HG02870 (cell line): ENCODE results near the gene KCNJ18.
"Not testable (repeated sequence)": the region's sequence is repeated elsewhere in the genome, so short reads cannot be mapped to it uniquely, and the experiment has no call there.

ENCODE experiments used
- ATAC-seq: cut with Tn5 transposase; IDR thresholded peaks from one replicate; pipeline ENCODE4 v1.9.1; 2021; ENCODE audit warnings: mild to moderate bottlenecking, moderate library complexity; ENCODE audit not compliant: unreplicated experiment

Gene KCNJ18

GRCh38 chr17:21720566-21720965 is 28.2 kb downstream of the KCNJ18 start:
- ATAC-seq = not testable (repeated sequence)

- not testable (repeated sequence) for ATAC-seq
These were observed 29.9 kb downstream of the KCNJ18 start for GRCh38 chr17:21722268-21722667.

DNA sequence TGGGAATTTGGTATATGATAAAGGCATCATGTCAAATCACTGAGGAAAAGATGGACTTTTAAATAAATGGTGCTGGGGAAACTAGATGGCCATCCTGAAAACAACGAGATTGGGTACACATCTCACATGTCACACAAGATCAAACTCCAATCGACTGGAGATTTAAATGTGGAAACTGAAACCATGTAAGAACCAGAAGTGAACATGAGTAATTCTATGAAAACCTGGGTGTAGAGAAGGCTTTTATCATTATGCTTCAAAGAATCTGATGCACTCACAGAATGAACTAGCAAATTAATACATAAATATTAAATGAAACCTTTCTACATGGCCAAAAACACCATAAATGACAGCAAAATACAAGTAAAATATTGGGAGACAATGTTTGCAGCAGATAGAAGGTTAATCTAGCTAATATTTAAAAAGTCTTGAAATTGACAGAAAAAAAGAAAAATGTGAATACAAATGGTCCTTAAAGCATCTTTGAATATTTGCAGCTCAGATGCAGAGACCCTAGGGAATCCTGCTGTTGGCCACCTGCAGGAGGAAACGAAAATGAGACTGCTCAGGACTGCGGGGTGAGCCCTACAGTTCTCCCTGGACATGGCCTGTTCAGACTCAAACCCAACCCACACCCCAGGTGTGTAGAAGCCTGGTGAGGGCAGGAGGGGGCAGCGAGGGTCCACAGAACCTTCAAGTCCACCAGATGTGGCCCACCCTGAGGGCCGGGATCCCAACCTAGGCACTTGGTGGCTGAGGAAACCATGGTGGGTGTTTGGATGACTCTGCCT is 32.1 kb downstream of the KCNJ18 start:
- not testable (repeated sequence) for ATAC-seq

DNA sequence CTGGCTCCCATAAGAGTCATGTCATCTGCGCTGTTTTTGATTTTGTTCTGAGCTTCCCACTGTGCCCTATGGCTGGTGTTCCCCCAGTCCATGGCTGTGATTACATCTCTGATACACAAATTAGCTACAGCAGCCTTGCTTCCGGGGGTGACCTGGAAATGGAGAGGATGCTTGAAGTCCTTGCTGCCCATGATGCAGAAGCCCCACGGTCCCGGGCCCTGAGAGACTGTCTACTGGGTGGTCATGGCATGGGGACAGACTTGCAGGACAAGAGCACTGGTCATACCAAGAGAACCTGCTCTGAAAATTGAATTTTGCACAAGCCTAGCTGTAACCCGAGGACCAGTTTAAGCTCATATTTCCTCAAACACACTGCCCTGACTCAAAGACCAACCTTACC is 38.8 kb downstream of the KCNJ18 start:
- ATAC-seq = not testable (repeated sequence)

GRCh38 chr17:21733931-21734330 is 41.6 kb downstream of the KCNJ18 start:
- ATAC-seq = not testable (repeated sequence)

GRCh38 chr17:21735814-21736213 is 43.5 kb downstream of the KCNJ18 start:
- ATAC-seq = not testable (repeated sequence)

DNA sequence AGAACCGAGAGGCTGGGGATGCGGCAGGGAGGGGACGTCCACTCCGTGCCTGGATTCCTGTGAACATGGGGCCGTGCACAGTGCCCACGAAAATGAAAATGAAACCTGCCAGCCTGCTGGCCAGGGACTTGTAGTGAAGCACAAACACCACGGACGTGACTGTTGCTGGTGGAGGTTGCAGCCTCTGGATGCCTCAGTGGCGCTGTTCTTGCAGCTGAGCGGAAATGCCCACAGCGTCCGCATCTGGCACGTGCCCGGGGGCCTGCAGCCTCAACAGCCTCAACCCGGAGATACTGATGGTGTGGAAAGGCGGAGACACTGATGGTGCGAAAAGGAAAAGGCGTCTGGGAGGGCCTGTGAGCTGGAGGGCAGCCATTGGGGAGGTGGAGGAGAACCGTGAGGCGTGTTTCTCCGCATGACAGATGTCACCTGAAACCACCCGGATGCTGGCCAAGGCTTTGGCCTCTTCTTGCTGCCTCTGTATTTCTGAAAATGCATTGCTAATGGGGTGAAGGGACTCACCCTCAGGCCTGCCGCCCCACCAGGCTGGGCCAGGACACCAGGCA is 44.8 kb downstream of the KCNJ18 start:
- not testable (repeated sequence) for ATAC-seq

GRCh38 chr17:21738241-21738640 is 45.9 kb downstream of the KCNJ18 start:
- ATAC-seq = not testable (repeated sequence)

DNA sequence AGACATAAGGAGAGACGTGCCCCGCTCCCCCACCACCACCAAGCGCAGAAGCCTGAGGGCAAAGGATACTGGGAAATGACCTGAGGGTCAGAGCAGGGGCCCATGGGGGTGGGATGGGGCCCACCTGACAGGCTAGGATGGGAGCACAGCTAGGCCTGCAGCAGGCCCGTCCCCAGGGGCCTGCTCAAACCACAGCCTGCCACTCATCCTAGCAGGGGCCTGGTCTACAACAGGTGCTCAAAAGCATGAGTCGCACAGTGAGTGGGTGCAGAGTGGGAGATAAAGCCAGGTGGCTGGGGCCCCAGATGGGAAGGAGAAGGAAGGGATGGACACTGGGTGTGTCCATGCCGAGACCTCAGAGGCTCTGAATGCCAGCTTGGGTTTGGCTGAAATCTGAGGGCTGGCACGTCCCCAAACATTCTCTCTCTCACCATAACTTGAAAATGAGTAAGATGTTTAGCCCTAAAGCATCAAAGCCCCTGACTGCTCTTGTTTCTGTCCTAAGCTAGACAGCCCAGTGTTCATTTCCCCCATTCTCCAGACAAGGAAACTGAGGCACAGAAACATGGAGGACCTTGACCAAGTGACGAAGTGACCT is 46.7 kb downstream of the KCNJ18 start:
- ATAC-seq = not testable (repeated sequence)

GRCh38 chr17:21739485-21739884 is 47.2 kb downstream of the KCNJ18 start:
- ATAC-seq = not testable (repeated sequence)

DNA sequence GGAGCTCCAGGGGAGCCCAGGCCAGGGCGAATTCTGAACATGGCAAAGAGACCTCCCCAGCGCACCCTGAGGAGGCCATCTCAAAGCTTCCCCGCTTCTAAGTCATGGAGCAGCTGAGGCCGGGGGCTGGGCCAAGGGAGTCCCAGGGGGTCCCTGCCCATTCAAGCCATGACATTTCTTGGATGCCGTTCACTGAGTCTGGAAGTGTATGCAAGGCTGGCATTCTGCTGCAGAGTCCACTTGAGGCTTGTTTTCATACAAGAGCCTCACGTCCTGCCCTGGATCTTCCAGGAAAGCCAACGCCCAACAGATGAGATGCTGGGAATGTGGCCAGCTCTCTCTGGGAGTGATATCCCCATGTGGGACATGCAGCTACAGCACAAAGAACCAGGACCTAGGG is 48.5 kb downstream of the KCNJ18 start:
- ATAC-seq = not testable (repeated sequence)

GRCh38 chr17:21741520-21741919 is 49.2 kb downstream of the KCNJ18 start:
- not testable (repeated sequence) for ATAC-seq

GRCh38 chr17:21742326-21742725 is 50.0 kb downstream of the KCNJ18 start:
- ATAC-seq = no peak

GRCh38 chr17:21744151-21744550 is 51.8 kb downstream of the KCNJ18 start:
- not testable (repeated sequence) for ATAC-seq

DNA sequence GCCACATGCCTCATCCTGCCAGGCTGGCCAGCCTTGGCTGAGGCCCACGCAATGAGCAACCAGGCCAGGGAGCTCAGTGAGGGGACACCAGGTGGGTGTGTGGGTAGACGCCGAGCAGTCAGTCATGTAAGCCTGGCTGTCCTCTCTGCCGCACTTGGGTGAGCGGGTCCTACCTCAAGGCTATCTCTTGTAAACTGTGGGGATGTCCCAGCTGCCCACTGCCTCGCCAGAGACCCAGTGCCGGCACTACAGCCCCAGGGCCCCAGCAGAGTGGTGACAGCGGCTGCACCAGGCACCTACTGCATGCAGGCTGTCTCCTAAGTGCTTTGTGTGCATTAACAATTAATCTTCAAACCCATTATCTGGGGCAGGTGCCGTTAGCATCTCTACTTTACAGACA is 52.3 kb downstream of the KCNJ18 start:
- ATAC-seq = not testable (repeated sequence)

DNA sequence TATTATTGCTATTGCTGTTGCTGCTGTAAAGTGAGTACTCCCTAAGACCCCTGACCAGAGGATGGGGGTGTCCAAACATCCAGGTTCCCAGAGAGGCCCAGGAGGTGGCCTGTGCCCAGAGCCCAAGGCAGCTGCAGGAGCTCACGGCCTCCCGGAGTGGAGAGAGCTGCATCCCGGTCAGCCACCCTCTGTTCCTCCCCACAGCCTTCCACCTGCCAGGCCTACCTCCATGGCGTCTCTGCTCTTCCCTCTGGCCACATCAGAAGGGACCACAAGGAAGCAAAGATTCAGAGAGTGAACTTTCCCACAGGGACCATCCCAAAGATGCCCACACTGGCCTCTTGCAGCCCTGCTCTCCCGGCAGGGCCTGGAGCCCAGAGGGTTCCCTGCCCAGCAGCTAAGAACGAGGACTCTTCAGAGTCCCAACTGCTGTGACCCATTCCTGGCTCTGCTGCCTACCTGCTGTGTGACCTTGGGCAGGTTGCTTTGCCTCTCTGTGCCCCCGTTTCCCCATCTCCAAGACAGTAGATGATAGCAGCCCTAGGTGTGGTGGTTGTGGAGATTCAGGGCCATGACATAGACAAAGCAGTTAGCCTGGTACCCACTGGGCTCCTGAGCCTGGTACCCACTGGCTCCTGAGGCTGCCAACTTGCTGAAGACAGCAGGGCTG is 53.2 kb downstream of the KCNJ18 start:
- ATAC-seq = not testable (repeated sequence)

DNA sequence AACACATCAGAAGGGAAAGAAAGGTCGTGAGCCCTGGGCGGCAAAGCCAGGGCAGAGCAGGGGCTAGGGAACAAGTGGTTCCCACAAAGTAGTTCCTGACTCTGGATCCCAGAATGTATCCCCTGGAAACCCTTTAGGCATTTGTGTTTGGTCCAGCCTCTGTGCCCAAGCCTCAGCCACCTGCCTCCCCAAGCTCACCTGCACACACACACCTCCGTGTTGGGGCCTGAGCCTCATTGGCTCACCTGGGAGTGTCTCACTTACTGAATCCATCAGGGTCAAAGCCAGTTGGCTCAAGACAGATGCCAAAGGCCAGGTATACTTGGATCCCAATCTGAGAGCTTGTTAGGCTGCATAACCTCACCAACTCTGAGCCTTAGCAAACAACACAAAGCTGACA is 54.1 kb downstream of the KCNJ18 start:
- not testable (repeated sequence) for ATAC-seq

- not testable (repeated sequence) for ATAC-seq
These were observed 55.0 kb downstream of the KCNJ18 start for GRCh38 chr17:21747195-21747915.

- not testable (repeated sequence) for ATAC-seq
These were observed 56.4 kb downstream of the KCNJ18 start for GRCh38 chr17:21748686-21749085.

DNA sequence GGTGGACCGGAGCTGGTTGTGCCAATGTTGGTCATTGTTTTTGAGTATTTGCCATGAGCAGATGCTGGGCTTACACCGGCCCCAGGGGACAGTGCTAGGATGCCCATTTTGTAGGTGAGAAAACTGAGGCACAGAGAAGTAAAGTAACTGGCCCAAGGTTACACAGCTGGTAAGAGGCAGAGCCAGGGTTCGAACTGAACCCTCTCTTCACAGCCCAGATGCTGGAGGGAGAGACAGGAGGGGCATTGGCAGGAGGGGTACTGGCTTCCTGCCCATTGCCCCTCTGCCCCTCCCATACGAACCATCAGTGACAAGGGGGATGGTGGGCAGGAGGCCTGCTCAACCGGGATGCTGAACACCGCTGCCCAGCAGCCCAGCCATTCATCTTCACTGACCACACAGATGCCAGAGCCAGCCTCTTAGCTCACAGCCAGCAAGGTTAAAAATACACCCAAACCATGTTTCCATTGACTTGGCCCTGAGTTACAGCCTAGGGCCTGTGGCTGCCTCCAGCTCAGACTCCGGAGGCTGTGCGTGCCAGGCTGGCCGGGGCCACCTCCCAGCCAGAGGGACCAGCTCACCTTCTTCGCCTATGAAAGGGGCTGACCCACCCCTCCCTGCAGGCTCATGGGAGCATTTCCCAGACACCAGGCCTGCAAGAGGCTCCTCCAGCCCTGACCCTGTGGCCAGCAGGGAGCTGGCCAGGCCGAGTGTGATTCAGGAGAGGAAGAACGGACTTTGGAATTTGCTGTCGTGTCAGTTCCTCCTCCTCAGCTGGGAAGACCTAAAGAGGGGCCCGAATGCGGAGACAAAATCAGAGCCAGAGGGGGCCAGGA is 57.6 kb downstream of the KCNJ18 start:
- ATAC-seq = not testable (repeated sequence)
